Stomach smooth muscle (tissue), 2 donors: ENCODE data around the gene ZFAND3.

ENCODE experiments used
- H3K27ac ChIP-seq: one replicate; pipeline ENCODE4 v1.7.0; 2013; ENCODE audit warnings: mild to moderate bottlenecking, low read length, inconsistent platforms
- H3K27me3 ChIP-seq, 2 donors: one replicate each; pipeline ENCODE4 v1.7.0; 2013; ENCODE audit warnings: low read length in 2 of 2; ENCODE audit not compliant: insufficient read depth in 2 of 2, control insufficient read depth in 1 of 2
- H3K36me3 ChIP-seq, 2 donors: one replicate each; pipeline ENCODE4 v1.7.0; 2013; ENCODE audit warnings: low read length in 2 of 2; ENCODE audit not compliant: control insufficient read depth in 2 of 2, insufficient read depth in 2 of 2
- H3K4me1 ChIP-seq: one replicate; pipeline ENCODE4 v1.7.0; 2013; ENCODE audit warnings: low read length; ENCODE audit not compliant: control insufficient read depth, insufficient read depth
- H3K4me3 ChIP-seq, 2 donors: one replicate each; pipeline ENCODE4 v1.7.0; 2013; ENCODE audit warnings: low read length in 2 of 2
- H3K9ac ChIP-seq, 2 donors: one replicate each; pipeline ENCODE4 v1.7.0; 2013; ENCODE audit warnings: low read length in 2 of 2, mild to moderate bottlenecking in 1 of 2
- H3K9me3 ChIP-seq, 2 donors: one replicate each; pipeline ENCODE4 v1.7.0; 2013; ENCODE audit warnings: low read length in 2 of 2; ENCODE audit not compliant: control insufficient read depth in 2 of 2
- donor health status: healthy.
- donor health status: Pancreatic carcinoma.

Gene ZFAND3

GRCh38 chr6:38027685-38028373, 208.3 kb downstream of the ZFAND3 start:
- Histone ChIP-seq H3K9me3 (no peaks in the 10 kb centered on the region), H3K27ac (no peak overlapping the region), H3K4me3 (no peak overlapping the region), H3K4me1 (no peaks in the 10 kb centered on the region), H3K27me3 (no peaks in the 10 kb centered on the region), H3K36me3 (no peaks in the 10 kb centered on the region), H3K9ac (no peak overlapping the region)

- peaks cover 2% of the 10 kb centered on the region for H3K4me1 ChIP-seq
- no peaks in the 10 kb centered on the region for H3K36me3 ChIP-seq
- H3K9ac ChIP-seq = no peak overlapping the region
- no peak overlapping the region for H3K27ac ChIP-seq
- H3K4me3 ChIP-seq = no peak overlapping the region
- no peaks in the 10 kb centered on the region for H3K27me3 ChIP-seq
- no peaks in the 10 kb centered on the region for H3K9me3 ChIP-seq
Measured at GRCh38 chr6:38030380-38030779, 210.9 kb downstream of the ZFAND3 start.

GRCh38 chr6:38032797-38033196, 213.3 kb downstream of the ZFAND3 start:
- Histone ChIP-seq H3K9ac (no peak overlapping the region), H3K4me1 (peaks cover 2% of the 10 kb centered on the region), H3K9me3 (no peaks in the 10 kb centered on the region), H3K27ac (no peak overlapping the region), H3K4me3 (no peak overlapping the region), H3K36me3 (no peaks in the 10 kb centered on the region), H3K27me3 (no peaks in the 10 kb centered on the region)

GRCh38 chr6:38033442-38033982, 214.0 kb downstream of the ZFAND3 start:
- Histone ChIP-seq H3K4me1 (peaks cover 6% of the 10 kb centered on the region), H3K27me3 (no peaks in the 10 kb centered on the region), H3K9me3 (no peaks in the 10 kb centered on the region), H3K36me3 (no peaks in the 10 kb centered on the region), H3K27ac (no peak overlapping the region), H3K9ac (no peak overlapping the region), H3K4me3 (no peak overlapping the region)

- no peak overlapping the region for H3K27ac ChIP-seq
- no peaks in the 10 kb centered on the region for H3K36me3 ChIP-seq
- H3K27me3 ChIP-seq = no peaks in the 10 kb centered on the region
- no peak overlapping the region for H3K9ac ChIP-seq
- H3K4me1 ChIP-seq = peaks cover 6% of the 10 kb centered on the region
- H3K4me3 ChIP-seq = no peak overlapping the region
- H3K9me3 ChIP-seq = no peaks in the 10 kb centered on the region
Measured at GRCh38 chr6:38034274-38034914, 214.9 kb downstream of the ZFAND3 start.

GRCh38 chr6:38035478-38035877, 216.0 kb downstream of the ZFAND3 start:
- peaks cover 6% of the 10 kb centered on the region for H3K4me1 ChIP-seq
- H3K9me3 ChIP-seq = no peaks in the 10 kb centered on the region
- H3K9ac ChIP-seq = no peak overlapping the region
- no peak overlapping the region for H3K27ac ChIP-seq
- H3K4me3 ChIP-seq = no peak overlapping the region
- no peaks in the 10 kb centered on the region for H3K36me3 ChIP-seq
- H3K27me3 ChIP-seq = no peaks in the 10 kb centered on the region

GRCh38 chr6:38039502-38039901, 220.0 kb downstream of the ZFAND3 start:
- H3K27me3 ChIP-seq = no peaks in the 10 kb centered on the region
- H3K36me3 ChIP-seq = no peaks in the 10 kb centered on the region
- no peaks in the 10 kb centered on the region for H3K9me3 ChIP-seq
- no peak overlapping the region for H3K9ac ChIP-seq
- peaks cover 3% of the 10 kb centered on the region for H3K4me1 ChIP-seq
- no peak overlapping the region for H3K4me3 ChIP-seq
- H3K27ac ChIP-seq = no peak overlapping the region

GRCh38 chr6:38040254-38040653, 220.7 kb downstream of the ZFAND3 start:
- Histone ChIP-seq H3K4me1 (peaks cover 3% of the 10 kb centered on the region), H3K27me3 (no peaks in the 10 kb centered on the region), H3K4me3 (no peak overlapping the region), H3K9ac (no peak overlapping the region), H3K9me3 (no peaks in the 10 kb centered on the region), H3K27ac (no peak overlapping the region), H3K36me3 (no peaks in the 10 kb centered on the region)

- H3K4me1 ChIP-seq = no peaks in the 10 kb centered on the region
- no peak overlapping the region for H3K27ac ChIP-seq
- H3K9ac ChIP-seq = no peak overlapping the region
- no peaks in the 10 kb centered on the region for H3K9me3 ChIP-seq
- no peak overlapping the region for H3K4me3 ChIP-seq
- H3K36me3 ChIP-seq = no peaks in the 10 kb centered on the region
- H3K27me3 ChIP-seq = no peaks in the 10 kb centered on the region
Measured at GRCh38 chr6:38043259-38043753, 223.8 kb downstream of the ZFAND3 start.

- no peak overlapping the region for H3K4me3 ChIP-seq
- no peak overlapping the region for H3K27ac ChIP-seq
- H3K9me3 ChIP-seq = no peaks in the 10 kb centered on the region
- H3K36me3 ChIP-seq = no peaks in the 10 kb centered on the region
- H3K27me3 ChIP-seq = no peaks in the 10 kb centered on the region
- H3K4me1 ChIP-seq = no peaks in the 10 kb centered on the region
- no peak overlapping the region for H3K9ac ChIP-seq
Measured at GRCh38 chr6:38045701-38046305, 226.3 kb downstream of the ZFAND3 start.
